Measurements from ENCODE around the gene PLXDC2. TPM values are rescaled to one million over a fixed set of nuclear protein-coding genes. Genes with fewer than 3 reads are reported as not detected.

PLXDC2 gene
- total and polyA plus RNA-seq, 2 experiments from 2014 or later, result 13.5 to 19.4 TPM

- Mint-ChIP-seq H3K9me3 (no peaks in the 10 kb centered on the region; the same call in 2 of the 3 replicates), H3K36me3 (ENCODE audit: low read depth) (peaks cover 10% of the 10 kb centered on the region; the same call in 2 of the 3 replicates), H3K27me3 (ENCODE audit: insufficient read depth, low read depth, poor library complexity) (peaks cover 2% of the 10 kb centered on the region), H3K27ac (no peak overlapping the region), H3K4me3 (no peak overlapping the region), H3K4me1 (peaks cover 20% of the 10 kb centered on the region)
- DNase-seq (ENCODE audit: low spot score), result no peak
- no peaks in the 10 kb centered on the region for H3K9me2 ChIP-seq (ENCODE audit: insufficient read depth)
- H3K79me2 ChIP-seq (replicated peaks; ENCODE audit: insufficient read depth), result peaks cover 55% of the 10 kb centered on the region
- peaks cover 13% of the 10 kb centered on the region; the same call in 1 of the 2 replicates for H3K4me1 ChIP-seq (ENCODE audit: insufficient read depth)
- H4K20me1 ChIP-seq (replicated peaks; ENCODE audit: insufficient read depth), result no peaks in the 10 kb centered on the region; the same call in 1 of the 2 replicates
- H2AFZ ChIP-seq, result no peak overlapping the region
- ATAC-seq, result no peak
- no peaks in the 10 kb centered on the region for H3F3A ChIP-seq (replicated peaks; ENCODE audit: low read depth)
- H3K36me3 ChIP-seq (ENCODE audit: insufficient read depth), result no peaks in the 10 kb centered on the region
- no peak overlapping the region for H3K27ac ChIP-seq (ENCODE audit: low read depth)
- no peak for TF ChIP-seq ZNF331 (CRISPR knock-in tag; IDR thresholded peaks at IDR 0.05; ENCODE audit: low read depth)
- TF ChIP-seq POLR2AphosphoS5 (IDR thresholded peaks at IDR 0.05; ENCODE audit: low read depth), result no peak
- no peak for TF ChIP-seq NANOG (IDR thresholded peaks at IDR 0.05; ENCODE audit: borderline replicate concordance)
- no peak for TF ChIP-seq JUNB (IDR thresholded peaks at IDR 0.05; ENCODE audit: unreplicated experiment)
- TF ChIP-seq CREB1 (CRISPR knock-in tag; IDR thresholded peaks at IDR 0.05; ENCODE audit: low read depth), result no peak
- H3K4me2 ChIP-seq, result no peak overlapping the region
- no peaks in the 10 kb centered on the region for H3K27me3 ChIP-seq (ENCODE audit: insufficient read depth)
- H3K4me3 ChIP-seq, result no peak overlapping the region
These were observed 79.3 kb downstream of the PLXDC2 start for GRCh38 chr10:19895500-19895899.

- H3K27ac Mint-ChIP-seq, result no peak overlapping the region
- no peak overlapping the region for H3K4me2 ChIP-seq
- H3K79me2 ChIP-seq (replicated peaks; ENCODE audit: insufficient read depth), result peaks cover 86% of the 10 kb centered on the region
- no peak for TF ChIP-seq ZNF462 (CRISPR knock-in tag; IDR thresholded peaks at IDR 0.05)
- no peak for TF ChIP-seq NANOG (IDR thresholded peaks at IDR 0.05; ENCODE audit: borderline replicate concordance)
- TF ChIP-seq ZNF114 (CRISPR knock-in tag; IDR thresholded peaks at IDR 0.05), result no peak
- TF ChIP-seq EZH2 (IDR thresholded peaks at IDR 0.05; ENCODE audit: low read depth, unreplicated experiment), result no peak
- TF ChIP-seq STAT1 (IDR thresholded peaks at IDR 0.05; ENCODE audit: unreplicated experiment), result no peak
- no peak for TF ChIP-seq CTCF (conservative IDR thresholded peaks at IDR 0.05; ENCODE audit: low read depth in 2 of 2)
- no peak for TF ChIP-seq ZNF331 (CRISPR knock-in tag; IDR thresholded peaks at IDR 0.05; ENCODE audit: low read depth)
- no peak for TF ChIP-seq ETS1 (IDR thresholded peaks at IDR 0.05)
- no peak for TF ChIP-seq JUNB (IDR thresholded peaks at IDR 0.05; ENCODE audit: unreplicated experiment)
- no peak for TF ChIP-seq CREB1 (CRISPR knock-in tag; IDR thresholded peaks at IDR 0.05; ENCODE audit: low read depth)
- no peak for TF ChIP-seq EZH2phosphoT487 (IDR thresholded peaks at IDR 0.05; ENCODE audit: unreplicated experiment)
- no peak for TF ChIP-seq POLR2AphosphoS5 (IDR thresholded peaks at IDR 0.05; ENCODE audit: low read depth)
These were observed 86.2 kb downstream of the PLXDC2 start for GRCh38 chr10:19902456-19902855.

More at GRCh38 chr10:19902456-19902855, 86.2 kb downstream of the PLXDC2 start:
- Histone ChIP-seq H3K36me3 (ENCODE audit: insufficient read depth) (no peaks in the 10 kb centered on the region), H2AFZ (no peak overlapping the region), H3K4me1 (ENCODE audit: insufficient read depth) (peaks cover 16% of the 10 kb centered on the region; the same call in 1 of the 2 replicates), H3K27me3 (ENCODE audit: insufficient read depth) (no peaks in the 10 kb centered on the region), H4K20me1 (replicated peaks; ENCODE audit: insufficient read depth) (peaks cover 8% of the 10 kb centered on the region; the same call in 1 of the 2 replicates), H3K27ac (ENCODE audit: low read depth) (no peak overlapping the region), H3K9me2 (ENCODE audit: insufficient read depth) (no peaks in the 10 kb centered on the region), H3K4me3 (no peak overlapping the region), H3F3A (replicated peaks; ENCODE audit: low read depth) (no peaks in the 10 kb centered on the region)
- H3K27me3 Mint-ChIP-seq (ENCODE audit: insufficient read depth, low read depth, poor library complexity), result peaks cover 2% of the 10 kb centered on the region
- DNase-seq (ENCODE audit: low spot score) (no peak), ATAC-seq (no peak)
- H3K36me3 Mint-ChIP-seq (ENCODE audit: low read depth), result no peaks in the 10 kb centered on the region
- H3K9me3 Mint-ChIP-seq, result no peaks in the 10 kb centered on the region
- H3K4me3 Mint-ChIP-seq, result no peak overlapping the region
- peaks cover 51% of the 10 kb centered on the region for H3K4me1 Mint-ChIP-seq
